ENCODE measurements around the gene GFY. TPM values are rescaled to one million over a fixed set of nuclear protein-coding genes. Genes with fewer than 3 reads are reported as not detected.
"Not testable (repeated sequence)": the region's sequence is repeated elsewhere in the genome, so short reads cannot be mapped to it uniquely, and the experiment has no call there.

Gene GFY
- total and polyA plus RNA-seq, 4 donors, result not detected

- intact Hi-C loops (cut with DNase I), result no loop called here
- Histone ChIP-seq H3K36me3 (ENCODE audit: control insufficient read depth in 1 of 2, insufficient read depth in 2 of 2, low read length in 1 of 2) (no peaks in the 10 kb centered on the region), H3K27me3 (ENCODE audit: control insufficient read depth in 1 of 2, insufficient read depth in 2 of 2, low read length in 1 of 2) (no peaks in the 10 kb centered on the region), H3K4me3 (ENCODE audit: low read length in 2 of 2) (peak within 1 kb of the TSS; percentile 7 to 16), H3K27ac (ENCODE audit: low read depth in 1 of 2, low read length in 2 of 2) (peak within 1 kb of the TSS; percentile 64 to 75), H3K9me3 (ENCODE audit: control insufficient read depth, low read length) (no peaks in the 10 kb centered on the region), H3K4me1 (ENCODE audit: control insufficient read depth in 1 of 2, insufficient read depth in 2 of 2, low read length in 2 of 2) (no peaks in the 10 kb centered on the region)
- WGBS, 2 donors, result 0% methylated on average over 66 of the region's 66 CpGs
- peak; percentile 99 for DNase-seq
- peak; percentile 97 for ATAC-seq (ENCODE audit: low FRiP score)
Observed at GRCh38 chr19:49453013-49453756, 28.0 kb downstream of the GFY start, which contains the start of gene ALDH16A1. Gene ALDH16A1 (plus strand): TSS chr19:49453225. CDS start chr19:49453332, 107 bp downstream.

GRCh38 chr19:49453757-49454240, 28.6 kb downstream of the GFY start:
- no peaks in the 10 kb centered on the region for H3K9me3 ChIP-seq (ENCODE audit: control insufficient read depth, low read length)
- intact Hi-C loops (cut with DNase I), result no loop called here
- H3K36me3 ChIP-seq (ENCODE audit: control insufficient read depth in 1 of 2, insufficient read depth in 2 of 2, low read length in 1 of 2), result no peaks in the 10 kb centered on the region
- no peaks in the 10 kb centered on the region for H3K4me1 ChIP-seq (ENCODE audit: control insufficient read depth in 1 of 2, insufficient read depth in 2 of 2, low read length in 2 of 2)
- H3K4me3 ChIP-seq (ENCODE audit: low read length in 2 of 2), result peak overlapping the region in 1 of 2 donors; percentile 7
- ATAC-seq (ENCODE audit: low FRiP score), result no peak
- no peaks in the 10 kb centered on the region for H3K27me3 ChIP-seq (ENCODE audit: control insufficient read depth in 1 of 2, insufficient read depth in 2 of 2, low read length in 1 of 2)
- 37 to 41% methylated on average over 10 of the region's 10 CpGs for WGBS, 2 donors
- peak overlapping the region; percentile 64 to 75 for H3K27ac ChIP-seq (ENCODE audit: low read depth in 1 of 2, low read length in 2 of 2)
- DNase-seq, result no peak

DNA sequence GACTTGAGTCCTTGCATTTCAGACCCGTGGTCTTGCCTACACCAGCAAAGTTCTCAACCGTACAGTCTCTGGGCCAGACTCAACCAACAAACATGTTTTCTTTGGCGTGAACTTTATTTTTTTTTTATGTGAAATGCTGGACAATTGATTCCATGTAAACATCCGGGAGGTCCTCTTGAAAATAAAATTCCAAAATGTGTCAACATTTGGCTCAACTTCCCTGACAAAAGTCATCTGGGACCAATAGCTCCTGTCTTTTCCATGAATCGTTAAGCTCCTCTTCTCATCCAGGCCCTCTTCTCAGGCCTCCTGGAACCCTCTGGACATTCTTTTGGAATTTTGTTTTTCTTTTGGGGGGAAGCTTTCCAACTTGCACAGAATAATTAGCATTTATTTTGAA, 30.6 kb downstream of the GFY start:
- H3K27ac ChIP-seq (ENCODE audit: low read depth in 1 of 2, low read length in 2 of 2), result no peak overlapping the region
- no peak overlapping the region for H3K4me3 ChIP-seq (ENCODE audit: low read length in 2 of 2)
- intact Hi-C loops (cut with DNase I), result no loop called here
- no peak for DNase-seq
- H3K36me3 ChIP-seq (ENCODE audit: control insufficient read depth in 1 of 2, insufficient read depth in 2 of 2, low read length in 1 of 2), result no peaks in the 10 kb centered on the region
- H3K27me3 ChIP-seq (ENCODE audit: control insufficient read depth in 1 of 2, insufficient read depth in 2 of 2, low read length in 1 of 2), result no peaks in the 10 kb centered on the region
- H3K9me3 ChIP-seq (ENCODE audit: control insufficient read depth, low read length), result no peaks in the 10 kb centered on the region
- no peak for ATAC-seq (ENCODE audit: low FRiP score)
- 63 to 64% methylated on average over 5 of the region's 5 CpGs for WGBS, 2 donors
- no peaks in the 10 kb centered on the region for H3K4me1 ChIP-seq (ENCODE audit: control insufficient read depth in 1 of 2, insufficient read depth in 2 of 2, low read length in 2 of 2)

GRCh38 chr19:49456326-49456725, 31.1 kb downstream of the GFY start:
- ATAC-seq (ENCODE audit: low FRiP score) (no peak), DNase-seq (no peak)
- Histone ChIP-seq H3K27ac (ENCODE audit: low read depth in 1 of 2, low read length in 2 of 2) (no peak overlapping the region), H3K9me3 (ENCODE audit: control insufficient read depth, low read length) (no peaks in the 10 kb centered on the region), H3K4me3 (ENCODE audit: low read length in 2 of 2) (no peak overlapping the region), H3K27me3 (ENCODE audit: control insufficient read depth in 1 of 2, insufficient read depth in 2 of 2, low read length in 1 of 2) (no peaks in the 10 kb centered on the region), H3K4me1 (ENCODE audit: control insufficient read depth in 1 of 2, insufficient read depth in 2 of 2, low read length in 2 of 2) (no peaks in the 10 kb centered on the region), H3K36me3 (ENCODE audit: control insufficient read depth in 1 of 2, insufficient read depth in 2 of 2, low read length in 1 of 2) (no peaks in the 10 kb centered on the region)
- 80 to 86% methylated on average over 5 of the region's 5 CpGs for WGBS, 2 donors
- intact Hi-C loops (cut with DNase I), result no loop called here

GRCh38 chr19:49458567-49458903, 33.3 kb downstream of the GFY start:
- WGBS, 2 donors, result 92 to 94% methylated on average over 5 of the region's 5 CpGs
- Histone ChIP-seq H3K9me3 (ENCODE audit: control insufficient read depth, low read length) (no peaks in the 10 kb centered on the region), H3K4me1 (ENCODE audit: control insufficient read depth in 1 of 2, insufficient read depth in 2 of 2, low read length in 2 of 2) (no peaks in the 10 kb centered on the region), H3K27ac (ENCODE audit: low read depth in 1 of 2, low read length in 2 of 2) (no peak overlapping the region), H3K4me3 (ENCODE audit: low read length in 2 of 2) (no peak overlapping the region), H3K27me3 (ENCODE audit: control insufficient read depth in 1 of 2, insufficient read depth in 2 of 2, low read length in 1 of 2) (no peaks in the 10 kb centered on the region), H3K36me3 (ENCODE audit: control insufficient read depth in 1 of 2, insufficient read depth in 2 of 2, low read length in 1 of 2) (no peaks in the 10 kb centered on the region)
- intact Hi-C loops (cut with DNase I), result no loop called here
- no peak for DNase-seq
- ATAC-seq (ENCODE audit: low FRiP score), result no peak

- no peak for DNase-seq
- no peaks in the 10 kb centered on the region for H3K36me3 ChIP-seq (ENCODE audit: control insufficient read depth in 1 of 2, insufficient read depth in 2 of 2, low read length in 1 of 2)
Observed at GRCh38 chr19:49459388-49459787, 34.2 kb downstream of the GFY start.

DNA sequence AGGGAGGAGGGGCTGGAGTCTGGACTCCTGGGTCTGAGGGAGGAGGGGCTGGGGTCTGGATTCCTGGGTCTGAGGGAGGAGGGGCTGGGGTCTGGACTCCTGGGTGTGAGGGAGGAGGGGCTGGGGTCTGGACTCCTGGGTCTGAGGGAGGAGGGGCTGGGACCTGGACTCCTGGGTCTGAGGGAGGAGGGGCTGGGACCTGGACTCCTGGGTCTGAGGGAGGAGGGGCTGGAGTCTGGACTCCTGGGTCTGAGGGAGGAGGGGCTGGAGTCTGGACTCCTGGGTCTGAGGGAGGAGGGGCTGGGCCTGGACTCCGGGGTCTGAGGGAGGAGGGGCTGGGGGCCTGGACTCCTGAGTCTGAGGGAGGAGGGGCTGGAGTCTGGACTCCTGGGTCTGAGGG, 35.9 kb downstream of the GFY start:
- H3K36me3 ChIP-seq (ENCODE audit: control insufficient read depth in 1 of 2, insufficient read depth in 2 of 2, low read length in 1 of 2); H3K4me3 ChIP-seq (ENCODE audit: low read length in 2 of 2); intact Hi-C loops (cut with DNase I); H3K27me3 ChIP-seq (ENCODE audit: control insufficient read depth in 1 of 2, insufficient read depth in 2 of 2, low read length in 1 of 2); H3K27ac ChIP-seq (ENCODE audit: low read depth in 1 of 2, low read length in 2 of 2); H3K4me1 ChIP-seq (ENCODE audit: control insufficient read depth in 1 of 2, insufficient read depth in 2 of 2, low read length in 2 of 2); H3K9me3 ChIP-seq (ENCODE audit: control insufficient read depth, low read length); ATAC-seq (ENCODE audit: low FRiP score); DNase-seq: not testable (repeated sequence)
- 0% methylated on average over 1 of the region's 1 CpG; no CpG with 5 or more reads in 1 of the 2 donors for WGBS, 2 donors

More at GRCh38 chr19:49459388-49459787, 34.2 kb downstream of the GFY start:
- Histone ChIP-seq H3K4me3 (ENCODE audit: low read length in 2 of 2) (no peak overlapping the region), H3K9me3 (ENCODE audit: control insufficient read depth, low read length) (no peaks in the 10 kb centered on the region), H3K27me3 (ENCODE audit: control insufficient read depth in 1 of 2, insufficient read depth in 2 of 2, low read length in 1 of 2) (no peaks in the 10 kb centered on the region), H3K4me1 (ENCODE audit: control insufficient read depth in 1 of 2, insufficient read depth in 2 of 2, low read length in 2 of 2) (no peaks in the 10 kb centered on the region), H3K27ac (ENCODE audit: low read depth in 1 of 2, low read length in 2 of 2) (no peak overlapping the region)
- WGBS, 2 donors, result 89 to 93% methylated on average over 12 of the region's 12 CpGs
- ATAC-seq (ENCODE audit: low FRiP score), result no peak
- intact Hi-C loops (cut with DNase I), result no loop called here

DNA sequence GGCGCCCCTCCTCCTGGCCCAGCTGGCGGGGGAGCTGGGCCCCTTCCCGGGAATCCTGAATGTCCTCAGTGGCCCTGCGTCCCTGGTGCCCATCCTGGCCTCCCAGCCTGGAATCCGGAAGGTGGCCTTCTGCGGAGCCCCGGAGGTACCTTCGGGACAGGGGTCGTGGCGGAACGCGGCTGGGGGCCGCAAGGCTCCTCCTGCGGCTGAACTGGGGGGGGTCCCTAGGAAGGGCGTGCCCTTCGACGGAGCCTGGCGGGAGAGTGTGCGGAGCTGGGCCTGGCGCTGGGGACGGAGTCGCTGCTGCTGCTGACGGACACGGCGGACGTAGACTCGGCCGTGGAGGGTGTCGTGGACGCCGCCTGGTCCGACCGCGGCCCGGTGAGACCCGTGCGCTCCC, 36.5 kb downstream of the GFY start:
- intact Hi-C loops (cut with DNase I), result no loop called here
- H3K27ac ChIP-seq (ENCODE audit: low read depth in 1 of 2, low read length in 2 of 2), result no peak overlapping the region
- no peaks in the 10 kb centered on the region for H3K27me3 ChIP-seq (ENCODE audit: control insufficient read depth in 1 of 2, insufficient read depth in 2 of 2, low read length in 1 of 2)
- H3K36me3 ChIP-seq (ENCODE audit: control insufficient read depth in 1 of 2, insufficient read depth in 2 of 2, low read length in 1 of 2), result peaks cover 0 to 2% of the 10 kb centered on the region in 2 donors
- H3K4me3 ChIP-seq (ENCODE audit: low read length in 2 of 2), result no peak overlapping the region
- no peak for DNase-seq
- no peak for ATAC-seq (ENCODE audit: low FRiP score)
- H3K9me3 ChIP-seq (ENCODE audit: control insufficient read depth, low read length), result no peaks in the 10 kb centered on the region
- no peaks in the 10 kb centered on the region for H3K4me1 ChIP-seq (ENCODE audit: control insufficient read depth in 1 of 2, insufficient read depth in 2 of 2, low read length in 2 of 2)
- WGBS, 2 donors, result 96 to 98% methylated on average over 32 to 37 of the region's 37 CpGs

GRCh38 chr19:49462492-49462891, 37.3 kb downstream of the GFY start:
- DNase-seq, result no peak
- WGBS, 2 donors, result 85 to 88% methylated on average over 12 of the region's 12 CpGs
- peaks cover 0 to 2% of the 10 kb centered on the region in 2 donors for H3K36me3 ChIP-seq (ENCODE audit: control insufficient read depth in 1 of 2, insufficient read depth in 2 of 2, low read length in 1 of 2)
- H3K4me1 ChIP-seq (ENCODE audit: control insufficient read depth in 1 of 2, insufficient read depth in 2 of 2, low read length in 2 of 2), result no peaks in the 10 kb centered on the region
- H3K9me3 ChIP-seq (ENCODE audit: control insufficient read depth, low read length), result no peaks in the 10 kb centered on the region
- ATAC-seq (ENCODE audit: low FRiP score), result no peak
- intact Hi-C loops (cut with DNase I), result no loop called here
- H3K27ac ChIP-seq (ENCODE audit: low read depth in 1 of 2, low read length in 2 of 2), result no peak overlapping the region
- H3K4me3 ChIP-seq (ENCODE audit: low read length in 2 of 2), result no peak overlapping the region
- H3K27me3 ChIP-seq (ENCODE audit: control insufficient read depth in 1 of 2, insufficient read depth in 2 of 2, low read length in 1 of 2), result no peaks in the 10 kb centered on the region
